NB4 (cell line): Measurements from ENCODE around the gene CA5A.

Experiments used
- DNase-seq: peaks from one replicate; pipeline ENCODE4 v3.0.0; 2010; ENCODE audit warnings: low read depth
- H3K4me3 ChIP-seq: one replicate; pipeline ENCODE4 v1.5.1; 2011; ENCODE audit warnings: mild to moderate bottlenecking, low read depth, low read length, moderate library complexity
- MYC ChIP-seq: IDR thresholded peaks from 2 replicates; pipeline ENCODE4 v1.6.1; 2011; ENCODE audit warnings: low read depth, low read length
- POLR2A ChIP-seq: IDR thresholded peaks from 2 replicates; pipeline ENCODE4 v1.6.1; 2011; ENCODE audit warnings: mild to moderate bottlenecking; ENCODE audit not compliant: insufficient read length; ENCODE audit errors: extremely low read depth
- TF ChIP-seq, protein P1 (sequence below): IDR thresholded peaks from 2 replicates; pipeline ENCODE4 v1.6.1; 2011; ENCODE audit warnings: low read depth, low read length
- TF ChIP-seq, protein P2 (sequence below): IDR thresholded peaks from one replicate; pipeline ENCODE4 v1.5.1; 2012; ENCODE audit warnings: low read depth, low read length

The CA5A gene

DNA sequence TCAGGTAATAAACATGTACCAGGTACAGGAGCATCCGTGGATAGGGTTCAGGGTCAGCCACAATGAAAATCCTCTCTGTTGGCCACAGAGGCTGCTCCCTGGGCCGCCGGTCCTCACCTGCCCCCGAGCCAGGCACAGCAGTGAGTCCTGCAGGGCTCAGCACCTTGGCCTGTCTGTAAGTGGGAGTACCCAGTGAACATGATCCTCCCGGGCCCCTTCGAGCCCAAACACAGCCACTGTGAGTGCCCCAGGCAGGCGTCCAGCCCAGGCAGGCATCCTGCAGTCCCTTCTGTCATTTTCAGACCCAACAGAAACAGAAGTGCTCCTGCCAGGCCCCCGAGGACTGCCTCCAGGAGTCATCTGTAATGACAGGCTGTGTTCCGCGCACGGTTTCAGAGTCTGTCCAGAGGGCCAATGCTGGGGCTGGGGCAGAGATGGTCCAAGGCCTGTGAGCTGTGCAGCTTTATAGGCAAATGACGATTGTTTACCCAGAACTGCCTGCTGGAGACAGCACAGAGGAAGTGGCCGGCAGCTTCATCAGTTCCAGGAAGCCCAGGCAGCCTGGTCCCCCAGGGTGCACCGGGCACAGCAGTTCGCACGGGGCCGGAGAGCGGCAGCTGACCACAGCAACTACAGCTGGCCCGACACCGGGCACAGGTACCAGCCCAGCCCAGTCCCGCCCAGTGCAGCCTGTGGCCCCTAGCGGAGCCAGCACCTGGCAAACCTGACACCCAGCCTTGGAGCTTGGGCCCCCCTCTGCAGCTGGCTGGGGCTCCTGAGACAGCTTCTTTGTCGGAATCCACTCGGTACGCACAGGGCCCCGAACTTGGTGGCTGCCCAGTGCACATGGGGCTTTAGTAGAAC, 80.2 kb downstream of the CA5A start:
- no peak overlapping the region for H3K4me3 ChIP-seq
- TF ChIP-seq, protein P1, sequence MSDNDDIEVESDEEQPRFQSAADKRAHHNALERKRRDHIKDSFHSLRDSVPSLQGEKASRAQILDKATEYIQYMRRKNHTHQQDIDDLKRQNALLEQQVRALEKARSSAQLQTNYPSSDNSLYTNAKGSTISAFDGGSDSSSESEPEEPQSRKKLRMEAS, result no peak
- TF ChIP-seq, protein P2, sequence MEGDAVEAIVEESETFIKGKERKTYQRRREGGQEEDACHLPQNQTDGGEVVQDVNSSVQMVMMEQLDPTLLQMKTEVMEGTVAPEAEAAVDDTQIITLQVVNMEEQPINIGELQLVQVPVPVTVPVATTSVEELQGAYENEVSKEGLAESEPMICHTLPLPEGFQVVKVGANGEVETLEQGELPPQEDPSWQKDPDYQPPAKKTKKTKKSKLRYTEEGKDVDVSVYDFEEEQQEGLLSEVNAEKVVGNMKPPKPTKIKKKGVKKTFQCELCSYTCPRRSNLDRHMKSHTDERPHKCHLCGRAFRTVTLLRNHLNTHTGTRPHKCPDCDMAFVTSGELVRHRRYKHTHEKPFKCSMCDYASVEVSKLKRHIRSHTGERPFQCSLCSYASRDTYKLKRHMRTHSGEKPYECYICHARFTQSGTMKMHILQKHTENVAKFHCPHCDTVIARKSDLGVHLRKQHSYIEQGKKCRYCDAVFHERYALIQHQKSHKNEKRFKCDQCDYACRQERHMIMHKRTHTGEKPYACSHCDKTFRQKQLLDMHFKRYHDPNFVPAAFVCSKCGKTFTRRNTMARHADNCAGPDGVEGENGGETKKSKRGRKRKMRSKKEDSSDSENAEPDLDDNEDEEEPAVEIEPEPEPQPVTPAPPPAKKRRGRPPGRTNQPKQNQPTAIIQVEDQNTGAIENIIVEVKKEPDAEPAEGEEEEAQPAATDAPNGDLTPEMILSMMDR, result no peak
- TF ChIP-seq MYC (no peak), POLR2A (no peak)
- peak; percentile 65 for DNase-seq

DNA sequence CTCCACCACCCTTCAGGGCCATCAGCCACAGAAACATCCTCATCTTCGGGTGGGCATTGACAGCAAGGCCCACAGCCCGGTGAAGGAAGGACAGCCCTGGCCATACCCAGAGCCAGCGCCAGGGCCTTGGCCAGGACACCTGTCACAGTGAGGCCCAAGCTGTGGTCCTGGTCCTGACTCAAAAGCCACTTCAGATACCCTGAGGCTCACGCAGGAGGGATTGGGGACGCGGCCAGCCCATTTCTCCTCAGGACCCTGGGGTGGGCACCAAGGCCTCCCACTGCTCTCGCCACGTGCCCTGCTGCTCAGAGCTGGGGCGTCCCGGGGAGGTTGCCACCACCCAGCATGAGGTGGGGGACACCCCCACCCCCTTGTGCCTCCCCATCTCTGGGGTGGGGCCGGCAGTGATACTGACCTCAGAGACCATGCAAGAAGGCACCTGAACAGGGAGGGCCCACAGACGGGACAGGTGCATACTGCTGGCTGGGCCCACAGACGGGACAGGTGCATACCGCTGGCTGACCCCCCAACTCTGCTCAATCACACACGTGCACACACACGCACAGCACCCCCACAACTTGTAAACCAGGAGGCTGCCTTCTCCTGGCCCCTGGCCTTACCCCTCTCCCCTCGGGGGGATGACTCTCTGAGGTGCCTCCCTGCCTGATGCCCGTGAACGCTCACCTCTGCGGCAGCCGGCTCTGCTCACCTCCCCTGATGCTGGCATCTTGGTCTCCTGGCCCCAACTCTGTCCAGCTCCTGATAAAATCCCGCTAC, 81.2 kb downstream of the CA5A start:
- no peak overlapping the region for H3K4me3 ChIP-seq
- DNase-seq, result no peak
- TF ChIP-seq, protein P2, result no peak
- TF ChIP-seq MYC, result no peak
- TF ChIP-seq POLR2A, result no peak

DNA sequence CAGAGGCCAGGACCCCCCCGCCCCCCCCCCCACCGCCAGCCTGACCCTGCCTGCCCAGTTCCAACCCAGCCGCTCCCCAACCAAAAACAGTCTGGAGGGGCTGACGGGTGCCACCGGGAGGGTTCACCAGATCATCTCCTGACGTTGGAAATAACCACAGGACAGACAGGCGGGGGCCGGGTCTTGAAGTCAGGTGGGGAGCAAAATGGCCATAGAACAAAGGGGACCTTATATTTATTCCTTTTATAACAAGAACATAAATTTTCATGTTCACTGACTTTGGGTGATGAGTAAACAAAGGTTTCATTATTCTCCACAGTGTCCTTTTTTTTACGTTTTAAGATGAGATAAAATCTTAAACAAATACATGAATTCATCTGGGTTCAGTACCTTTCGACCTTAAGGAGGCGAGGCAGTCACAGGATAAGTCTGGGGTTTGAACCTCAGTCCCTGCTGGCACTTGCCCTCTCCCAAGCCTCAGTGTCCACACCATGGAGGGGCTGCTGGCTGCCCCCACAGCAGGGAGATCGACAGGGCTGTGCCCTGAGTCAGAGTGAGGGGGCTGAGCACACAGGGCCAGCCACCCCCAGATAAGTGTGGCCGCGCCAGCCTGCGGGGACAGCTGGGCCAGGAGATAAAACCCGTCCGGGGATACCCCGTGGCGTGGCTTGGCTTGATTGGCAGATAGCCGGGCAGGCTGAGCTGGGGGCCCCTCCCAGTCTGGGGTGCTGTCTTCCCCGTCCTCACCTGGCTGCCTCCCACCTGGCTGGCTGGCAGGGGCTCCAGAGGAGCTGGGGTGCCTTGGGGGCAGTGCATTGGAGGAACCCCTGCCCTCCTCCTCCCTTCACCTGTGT, 82.0 kb downstream of the CA5A start:
- no peak for DNase-seq
- no peak overlapping the region for H3K4me3 ChIP-seq

DNA sequence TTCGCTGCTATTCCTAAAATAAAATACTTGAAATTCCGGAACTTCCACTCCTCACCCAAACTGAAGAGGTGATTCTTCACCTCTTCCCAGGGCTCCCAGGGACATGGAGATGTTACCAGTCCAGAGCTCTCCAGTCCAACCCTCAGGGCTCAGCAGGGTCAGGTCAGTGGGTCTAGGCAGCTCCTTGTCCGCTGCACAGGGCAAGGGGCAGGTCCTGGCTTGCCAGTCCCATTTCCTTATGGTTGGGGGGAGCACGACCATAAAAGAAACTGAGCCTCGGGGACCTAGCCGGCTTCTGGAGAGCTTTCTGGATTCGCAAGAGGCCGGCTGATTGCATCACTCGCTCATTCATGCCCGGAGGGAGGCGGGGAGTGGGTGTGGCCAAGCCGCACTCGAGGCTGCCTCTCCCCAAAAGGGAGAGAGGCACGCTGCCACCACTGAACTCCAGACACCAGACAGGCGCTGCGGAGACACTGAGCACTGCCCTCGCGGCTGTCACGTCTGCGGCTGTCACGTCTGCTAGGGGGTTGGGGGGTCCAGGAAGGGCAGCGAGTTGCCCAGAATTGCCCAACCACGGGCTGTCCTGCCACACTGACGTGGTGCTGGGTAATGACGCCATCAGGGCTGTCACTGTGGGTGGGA, 82.8 kb downstream of the CA5A start:
- DNase-seq, result peak; percentile 97
- peak overlapping the region; percentile 6 for H3K4me3 ChIP-seq
- TF ChIP-seq, protein P1, result peak; percentile 57
- TF ChIP-seq POLR2A, result peak; percentile 17
- peak; percentile 57 for TF ChIP-seq MYC
- TF ChIP-seq, protein P2, result no peak

More for the DNA sequence above, 82.0 kb downstream of the CA5A start:
- TF ChIP-seq POLR2A, result no peak
- no peak for TF ChIP-seq MYC
- TF ChIP-seq, protein P1, result no peak
- TF ChIP-seq, protein P2, result no peak

DNA sequence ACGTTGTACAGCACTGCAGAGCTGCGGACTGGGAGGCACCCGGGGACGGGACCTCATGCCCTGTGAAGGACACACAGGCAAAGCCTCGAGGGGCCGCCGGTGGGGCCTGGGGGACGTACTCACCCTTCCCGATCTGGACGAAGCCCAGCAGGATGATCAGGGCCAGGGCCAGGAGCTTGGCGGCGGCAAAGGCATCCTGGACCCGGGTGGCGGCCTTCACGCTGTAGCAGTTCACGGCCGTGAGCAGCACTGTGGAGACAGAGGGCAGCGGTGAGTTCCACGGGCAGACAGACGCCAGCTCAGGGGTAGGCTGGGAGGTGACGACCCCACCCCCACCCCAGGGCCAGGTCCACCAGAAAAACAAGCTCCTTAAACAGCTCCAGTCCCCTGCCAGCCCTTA, 84.7 kb downstream of the CA5A start:
- TF ChIP-seq, protein P1, result no peak
- no peak for DNase-seq

More for the DNA sequence above, 84.7 kb downstream of the CA5A start:
- H3K4me3 ChIP-seq, result no peak overlapping the region
